ENCODE results near the gene ARID2.

DNA sequence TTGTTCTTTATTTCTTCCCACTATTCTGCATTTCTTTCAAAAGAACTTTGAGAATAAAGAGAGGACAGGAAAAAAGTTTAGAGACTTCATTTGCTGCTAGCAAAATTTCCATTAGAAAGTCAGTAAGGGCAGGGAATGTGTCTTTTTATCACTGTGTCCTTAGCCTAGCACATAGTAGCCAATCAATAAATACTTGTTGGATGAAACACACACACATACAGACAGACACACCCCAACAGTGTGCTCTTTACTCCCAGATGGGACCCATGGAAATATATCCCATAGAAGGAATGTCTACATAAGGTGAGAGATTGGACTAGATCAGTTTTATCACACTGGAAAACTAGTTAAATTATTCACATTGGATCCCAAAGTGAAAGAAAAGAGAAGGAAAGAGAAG lies 21.1 kb upstream of the ARID2 start:
- TF ChIP-seq EZH2 (IDR thresholded peaks at IDR 0.05; ENCODE audit: insufficient read depth, poor library complexity, severe bottlenecking) (no peak), EZH2phosphoT487 (IDR thresholded peaks at IDR 0.05; ENCODE audit: insufficient read depth, low read depth) (no peak)

Measured in GM23248 (cell line).